HepG2 (cell line): ENCODE measurements around the gene LRP2. TPM values are rescaled to one million over a fixed set of nuclear protein-coding genes. Genes with fewer than 3 reads are reported as not detected.
A peak's percentile ranks its signal among the peaks of the same experiment; 100 is the strongest.

Source experiments
- KLF9 ChIP-seq: IDR thresholded peaks from 2 replicates; pipeline ENCODE4 v1.6.1; 2016; ENCODE audit warnings: low read depth
- MIER3 ChIP-seq: IDR thresholded peaks from 2 replicates; pipeline ENCODE4 v1.6.1; 2016; ENCODE audit warnings: missing compliant biosample characterization, borderline replicate concordance
- MYC ChIP-seq: sonication (generic); formaldehyde crosslinking; IDR thresholded peaks from 2 replicates; pipeline ENCODE4 v1.9.0; 2021; ENCODE audit warnings: missing genetic modification reagents, borderline replicate concordance
- RBM39 ChIP-seq: fragments of 200-400 bp; formaldehyde crosslinking; IDR thresholded peaks from one replicate; pipeline ENCODE4 v1.6.1; 2018; ENCODE audit warnings: antibody characterized with exemption, mild to moderate bottlenecking, low read depth, low read length; ENCODE audit not compliant: poor library complexity, severe bottlenecking
- RFXANK ChIP-seq: IDR thresholded peaks from 2 replicates; pipeline ENCODE4 v1.6.1; 2016
- RNF2 ChIP-seq: fragments of 450-650 bp; conservative IDR thresholded peaks from 2 replicates; pipeline ENCODE4 v1.6.1; 2016; ENCODE audit warnings: low read depth
- SIX4 ChIP-seq: sonication (generic); formaldehyde crosslinking; IDR thresholded peaks from 2 replicates; pipeline ENCODE4 v1.4.0; 2020; ENCODE audit warnings: missing genetic modification reagents
- SOX6 ChIP-seq, 2 experiments: fragments of 450-650 bp in 1 of 2; sonication (generic) in 1 of 2; formaldehyde crosslinking in 1 of 2; IDR thresholded peaks; 2 replicates each; pipeline versions ENCODE4 v1.4.0 to v1.6.1; 2017 to 2020; ENCODE audit warnings: antibody characterized with exemption in 1 of 2, mild to moderate bottlenecking in 1 of 2, missing genetic modification reagents in 1 of 2
- SP4 ChIP-seq: sonication (generic); formaldehyde crosslinking; IDR thresholded peaks from 2 replicates; pipeline ENCODE4 v1.8.1; 2023; ENCODE audit warnings: mild to moderate bottlenecking, missing genetic modification reagents
- ZIK1 ChIP-seq: sonication (generic); formaldehyde crosslinking; IDR thresholded peaks from 2 replicates; pipeline ENCODE4 v1.5.0; 2020; ENCODE audit warnings: mild to moderate bottlenecking, low read depth, missing genetic modification reagents, borderline replicate concordance
- ZMYM4 ChIP-seq: sonication (generic); formaldehyde crosslinking; IDR thresholded peaks from 2 replicates; pipeline ENCODE4 v1.8.1; 2023; ENCODE audit warnings: mild to moderate bottlenecking, missing genetic modification reagents
- ZNF256 ChIP-seq: sonication (generic); formaldehyde crosslinking; conservative IDR thresholded peaks from 2 replicates; pipeline ENCODE4 v1.4.0; 2020; ENCODE audit warnings: missing genetic modification reagents
- ZNF33A ChIP-seq: sonication (generic); formaldehyde crosslinking; IDR thresholded peaks from 2 replicates; pipeline ENCODE4 v1.5.1; 2020; ENCODE audit warnings: missing genetic modification reagents, mild to moderate bottlenecking, moderate library complexity, borderline replicate concordance
- ZNF577 ChIP-seq: sonication (generic); formaldehyde crosslinking; IDR thresholded peaks from 2 replicates; pipeline ENCODE4 v1.4.0; 2020; ENCODE audit warnings: mild to moderate bottlenecking, low read depth, missing genetic modification reagents, borderline replicate concordance
- ZNF7 ChIP-seq: IDR thresholded peaks from 2 replicates; pipeline ENCODE4 v1.6.1; 2016; ENCODE audit warnings: missing biosample characterization, missing genetic modification reagents
- ZNF777 ChIP-seq: sonication (generic); formaldehyde crosslinking; IDR thresholded peaks from 2 replicates; pipeline ENCODE4 v1.4.0; 2020; ENCODE audit warnings: missing genetic modification reagents
- ZNF879 ChIP-seq: sonication (generic); formaldehyde crosslinking; IDR thresholded peaks from 2 replicates; pipeline ENCODE4 v1.8.1; 2023; ENCODE audit warnings: missing genetic modification reagents
- polyA plus RNA-seq, 8 experiments: library from polyadenylated mRNA; depleted of rRNA in 3 of 8; stranded (reverse) in 7 of 8; unstranded in 1 of 8; fragments of >200 nt; fragmentation: Illumina TruSeq in 4 of 8; extraction: Trizol in 4 of 8; gene quantifications; 2 replicates each; pipeline versions ENCODE4 v1.2.1 to v1.2.3, GENCODE V29; 2011 to 2016; ENCODE audit warnings: low read depth in 4 of 8, missing spikeins in 1 of 8, mixed read lengths in 1 of 8; ENCODE audit not compliant: insufficient read depth in 1 of 8
- total RNA-seq, 5 experiments: library from RNA; depleted of rRNA; stranded (reverse); fragments of >200 nt; fragmentation: Illumina TruSeq; extraction: Trizol; gene quantifications; 2 replicates each; pipeline ENCODE4 v1.2.3, GENCODE V29; 2016; ENCODE audit warnings: low read depth in 1 of 5
- TF ChIP-seq, protein P1 (sequence below): sonication (generic); formaldehyde crosslinking; IDR thresholded peaks from 2 replicates; pipeline ENCODE4 v1.5.0; 2020; ENCODE audit warnings: mild to moderate bottlenecking, missing genetic modification reagents
- TF ChIP-seq, protein P2 (sequence below): IDR thresholded peaks from 2 replicates; pipeline ENCODE4 v1.4.0; 2020; ENCODE audit warnings: mild to moderate bottlenecking, missing genetic modification reagents
- TF ChIP-seq, protein P3 (sequence below): sonication (generic); formaldehyde crosslinking; IDR thresholded peaks from 2 replicates; pipeline ENCODE4 v1.5.0; 2020; ENCODE audit warnings: mild to moderate bottlenecking, missing genetic modification reagents, borderline replicate concordance

Gene LRP2
- total and polyA plus RNA-seq, 2 of the 13 experiments (the other 11 are each of a cell fraction or from before 2014, with no cell fraction given): 0.03 to 0.15 TPM

DNA sequence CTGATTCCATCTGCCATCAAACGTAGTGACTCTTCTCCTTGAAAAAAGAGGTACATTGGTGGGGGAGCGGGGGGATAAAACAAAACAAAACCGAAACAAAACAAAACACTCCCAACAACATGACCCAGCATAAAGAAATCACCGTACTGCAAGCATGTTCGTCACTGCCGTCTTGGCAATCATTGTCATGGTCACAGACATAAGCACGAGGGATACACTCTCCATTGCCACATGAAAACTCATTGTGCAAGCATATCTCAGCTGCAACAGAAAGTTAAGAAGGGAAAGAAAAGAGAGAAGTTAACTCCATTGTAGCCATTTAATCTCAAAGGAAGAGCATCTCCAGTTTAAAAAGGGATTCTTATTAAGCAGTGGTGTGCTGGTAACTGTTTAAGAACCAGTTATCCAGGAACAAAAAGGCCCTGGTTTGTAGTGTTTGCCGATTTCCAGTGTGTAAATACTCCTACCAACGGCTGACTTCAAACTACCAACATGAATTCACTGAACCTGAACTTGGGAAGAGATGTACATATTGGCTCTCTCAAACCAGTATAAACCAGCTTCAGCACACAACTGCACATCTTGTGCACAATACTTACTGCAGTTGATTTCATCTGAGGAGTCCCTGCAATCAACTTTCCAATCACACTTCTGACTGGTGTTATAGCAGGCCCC, 68.2 kb downstream of the LRP2 start (continued):
- TF ChIP-seq MYC (CRISPR knock-in tag) (no peak), RNF2 (no peak), RFXANK (no peak), ZNF33A (CRISPR knock-in tag) (no peak), ZMYM4 (no peak), ZIK1 (CRISPR knock-in tag) (no peak), ZNF256 (no peak), SOX6 (IDR thresholded peaks at IDR 0.05) (no peak), SOX6 (CRISPR knock-in tag; IDR thresholded peaks at IDR 0.05) (no peak), KLF9 (CRISPR knock-in tag) (no peak), SIX4 (CRISPR knock-in tag) (no peak), ZNF777 (CRISPR knock-in tag) (no peak), ZNF879 (no peak), RBM39 (no peak), MIER3 (CRISPR knock-in tag) (no peak), SP4 (no peak), ZNF577 (CRISPR knock-in tag) (no peak), ZNF7 (CRISPR knock-in tag) (no peak)
- TF ChIP-seq, protein P1, sequence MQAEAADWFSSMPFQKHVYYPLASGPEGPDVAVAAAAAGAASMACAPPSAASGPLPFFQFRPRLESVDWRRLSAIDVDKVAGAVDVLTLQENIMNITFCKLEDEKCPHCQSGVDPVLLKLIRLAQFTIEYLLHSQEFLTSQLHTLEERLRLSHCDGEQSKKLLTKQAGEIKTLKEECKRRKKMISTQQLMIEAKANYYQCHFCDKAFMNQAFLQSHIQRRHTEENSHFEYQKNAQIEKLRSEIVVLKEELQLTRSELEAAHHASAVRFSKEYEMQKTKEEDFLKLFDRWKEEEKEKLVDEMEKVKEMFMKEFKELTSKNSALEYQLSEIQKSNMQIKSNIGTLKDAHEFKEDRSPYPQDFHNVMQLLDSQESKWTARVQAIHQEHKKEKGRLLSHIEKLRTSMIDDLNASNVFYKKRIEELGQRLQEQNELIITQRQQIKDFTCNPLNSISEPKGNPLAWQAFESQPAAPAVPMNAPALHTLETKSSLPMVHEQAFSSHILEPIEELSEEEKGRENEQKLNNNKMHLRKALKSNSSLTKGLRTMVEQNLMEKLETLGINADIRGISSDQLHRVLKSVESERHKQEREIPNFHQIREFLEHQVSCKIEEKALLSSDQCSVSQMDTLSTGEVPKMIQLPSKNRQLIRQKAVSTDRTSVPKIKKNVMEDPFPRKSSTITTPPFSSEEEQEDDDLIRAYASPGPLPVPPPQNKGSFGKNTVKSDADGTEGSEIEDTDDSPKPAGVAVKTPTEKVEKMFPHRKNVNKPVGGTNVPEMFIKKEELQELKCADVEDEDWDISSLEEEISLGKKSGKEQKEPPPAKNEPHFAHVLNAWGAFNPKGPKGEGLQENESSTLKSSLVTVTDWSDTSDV (CRISPR knock-in tag): no peak
- TF ChIP-seq, protein P2, sequence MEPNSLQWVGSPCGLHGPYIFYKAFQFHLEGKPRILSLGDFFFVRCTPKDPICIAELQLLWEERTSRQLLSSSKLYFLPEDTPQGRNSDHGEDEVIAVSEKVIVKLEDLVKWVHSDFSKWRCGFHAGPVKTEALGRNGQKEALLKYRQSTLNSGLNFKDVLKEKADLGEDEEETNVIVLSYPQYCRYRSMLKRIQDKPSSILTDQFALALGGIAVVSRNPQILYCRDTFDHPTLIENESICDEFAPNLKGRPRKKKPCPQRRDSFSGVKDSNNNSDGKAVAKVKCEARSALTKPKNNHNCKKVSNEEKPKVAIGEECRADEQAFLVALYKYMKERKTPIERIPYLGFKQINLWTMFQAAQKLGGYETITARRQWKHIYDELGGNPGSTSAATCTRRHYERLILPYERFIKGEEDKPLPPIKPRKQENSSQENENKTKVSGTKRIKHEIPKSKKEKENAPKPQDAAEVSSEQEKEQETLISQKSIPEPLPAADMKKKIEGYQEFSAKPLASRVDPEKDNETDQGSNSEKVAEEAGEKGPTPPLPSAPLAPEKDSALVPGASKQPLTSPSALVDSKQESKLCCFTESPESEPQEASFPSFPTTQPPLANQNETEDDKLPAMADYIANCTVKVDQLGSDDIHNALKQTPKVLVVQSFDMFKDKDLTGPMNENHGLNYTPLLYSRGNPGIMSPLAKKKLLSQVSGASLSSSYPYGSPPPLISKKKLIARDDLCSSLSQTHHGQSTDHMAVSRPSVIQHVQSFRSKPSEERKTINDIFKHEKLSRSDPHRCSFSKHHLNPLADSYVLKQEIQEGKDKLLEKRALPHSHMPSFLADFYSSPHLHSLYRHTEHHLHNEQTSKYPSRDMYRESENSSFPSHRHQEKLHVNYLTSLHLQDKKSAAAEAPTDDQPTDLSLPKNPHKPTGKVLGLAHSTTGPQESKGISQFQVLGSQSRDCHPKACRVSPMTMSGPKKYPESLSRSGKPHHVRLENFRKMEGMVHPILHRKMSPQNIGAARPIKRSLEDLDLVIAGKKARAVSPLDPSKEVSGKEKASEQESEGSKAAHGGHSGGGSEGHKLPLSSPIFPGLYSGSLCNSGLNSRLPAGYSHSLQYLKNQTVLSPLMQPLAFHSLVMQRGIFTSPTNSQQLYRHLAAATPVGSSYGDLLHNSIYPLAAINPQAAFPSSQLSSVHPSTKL (CRISPR knock-in tag): peak; percentile 66
- TF ChIP-seq, protein P3, sequence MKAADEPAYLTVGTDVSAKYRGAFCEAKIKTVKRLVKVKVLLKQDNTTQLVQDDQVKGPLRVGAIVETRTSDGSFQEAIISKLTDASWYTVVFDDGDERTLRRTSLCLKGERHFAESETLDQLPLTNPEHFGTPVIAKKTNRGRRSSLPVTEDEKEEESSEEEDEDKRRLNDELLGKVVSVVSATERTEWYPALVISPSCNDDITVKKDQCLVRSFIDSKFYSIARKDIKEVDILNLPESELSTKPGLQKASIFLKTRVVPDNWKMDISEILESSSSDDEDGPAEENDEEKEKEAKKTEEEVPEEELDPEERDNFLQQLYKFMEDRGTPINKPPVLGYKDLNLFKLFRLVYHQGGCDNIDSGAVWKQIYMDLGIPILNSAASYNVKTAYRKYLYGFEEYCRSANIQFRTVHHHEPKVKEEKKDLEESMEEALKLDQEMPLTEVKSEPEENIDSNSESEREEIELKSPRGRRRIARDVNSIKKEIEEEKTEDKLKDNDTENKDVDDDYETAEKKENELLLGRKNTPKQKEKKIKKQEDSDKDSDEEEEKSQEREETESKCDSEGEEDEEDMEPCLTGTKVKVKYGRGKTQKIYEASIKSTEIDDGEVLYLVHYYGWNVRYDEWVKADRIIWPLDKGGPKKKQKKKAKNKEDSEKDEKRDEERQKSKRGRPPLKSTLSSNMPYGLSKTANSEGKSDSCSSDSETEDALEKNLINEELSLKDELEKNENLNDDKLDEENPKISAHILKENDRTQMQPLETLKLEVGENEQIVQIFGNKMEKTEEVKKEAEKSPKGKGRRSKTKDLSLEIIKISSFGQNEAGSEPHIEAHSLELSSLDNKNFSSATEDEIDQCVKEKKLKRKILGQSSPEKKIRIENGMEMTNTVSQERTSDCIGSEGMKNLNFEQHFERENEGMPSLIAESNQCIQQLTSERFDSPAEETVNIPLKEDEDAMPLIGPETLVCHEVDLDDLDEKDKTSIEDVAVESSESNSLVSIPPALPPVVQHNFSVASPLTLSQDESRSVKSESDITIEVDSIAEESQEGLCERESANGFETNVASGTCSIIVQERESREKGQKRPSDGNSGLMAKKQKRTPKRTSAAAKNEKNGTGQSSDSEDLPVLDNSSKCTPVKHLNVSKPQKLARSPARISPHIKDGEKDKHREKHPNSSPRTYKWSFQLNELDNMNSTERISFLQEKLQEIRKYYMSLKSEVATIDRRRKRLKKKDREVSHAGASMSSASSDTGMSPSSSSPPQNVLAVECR (CRISPR knock-in tag): no peak
